ENCODE results near the gene VTCN1.

DNA sequence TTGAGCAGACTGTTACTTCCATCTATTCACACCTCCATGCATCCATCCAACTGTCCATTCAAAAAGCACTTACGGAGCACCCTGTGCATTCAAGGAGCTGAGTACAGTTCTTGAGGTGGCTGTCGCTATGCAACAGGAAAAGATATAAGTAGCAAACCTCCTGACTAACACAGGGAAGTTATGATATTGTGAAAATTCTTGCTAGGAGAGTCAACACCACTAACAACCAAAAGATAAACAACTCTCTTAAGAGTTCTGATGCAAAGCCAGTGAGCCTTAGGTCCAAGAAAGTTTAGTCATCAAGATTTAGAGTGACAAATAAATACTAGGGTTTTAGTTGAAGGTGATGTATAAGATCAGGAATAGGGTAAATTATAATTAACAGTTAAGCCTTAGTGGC, 44.7 kb downstream of the VTCN1 start:
- TF ChIP-seq POLR2A (IDR thresholded peaks at IDR 0.05; ENCODE audit: low read length): no peak
- TF ChIP-seq GATA1 (IDR thresholded peaks at IDR 0.05; ENCODE audit: low read depth, low read length): no peak

Data from erythroblast (primary cell).